Stomach (tissue), 4 donors: ENCODE results near the gene PRSS57.

Experiments
- CTCF ChIP-seq, 7 experiments: fragments of 450-650 bp in 4 of 7; fragments of 200-600 bp in 3 of 7; sonication (generic) in 3 of 7; IDR thresholded peaks; one replicate each; pipeline ENCODE4 v1.5.1; 2016 to 2019; ENCODE audit warnings: antibody characterized with exemption in 7 of 7, control low read depth in 2 of 7, mild to moderate bottlenecking in 1 of 7
- EP300 ChIP-seq: sonication (generic); formaldehyde crosslinking; IDR thresholded peaks from one replicate; pipeline ENCODE4 v1.6.1; 2017; ENCODE audit warnings: antibody characterized with exemption
- POLR2A ChIP-seq, 4 donors: fragments of 450-650 bp; IDR thresholded peaks; one replicate each; pipeline ENCODE4 v1.6.1; 2016; ENCODE audit warnings: antibody characterized with exemption in 4 of 4, control low read depth in 2 of 4, mild to moderate bottlenecking in 1 of 4, moderate library complexity in 1 of 4

- no peak for TF ChIP-seq CTCF (IDR thresholded peaks at IDR 0.05)
- no peak for TF ChIP-seq POLR2A (IDR thresholded peaks at IDR 0.05)
- TF ChIP-seq EP300: no peak
Measured at GRCh38 chr19:688214-688613, 7.0 kb downstream of the PRSS57 start.
